ENCODE results near the gene AMZ1.

DNA sequence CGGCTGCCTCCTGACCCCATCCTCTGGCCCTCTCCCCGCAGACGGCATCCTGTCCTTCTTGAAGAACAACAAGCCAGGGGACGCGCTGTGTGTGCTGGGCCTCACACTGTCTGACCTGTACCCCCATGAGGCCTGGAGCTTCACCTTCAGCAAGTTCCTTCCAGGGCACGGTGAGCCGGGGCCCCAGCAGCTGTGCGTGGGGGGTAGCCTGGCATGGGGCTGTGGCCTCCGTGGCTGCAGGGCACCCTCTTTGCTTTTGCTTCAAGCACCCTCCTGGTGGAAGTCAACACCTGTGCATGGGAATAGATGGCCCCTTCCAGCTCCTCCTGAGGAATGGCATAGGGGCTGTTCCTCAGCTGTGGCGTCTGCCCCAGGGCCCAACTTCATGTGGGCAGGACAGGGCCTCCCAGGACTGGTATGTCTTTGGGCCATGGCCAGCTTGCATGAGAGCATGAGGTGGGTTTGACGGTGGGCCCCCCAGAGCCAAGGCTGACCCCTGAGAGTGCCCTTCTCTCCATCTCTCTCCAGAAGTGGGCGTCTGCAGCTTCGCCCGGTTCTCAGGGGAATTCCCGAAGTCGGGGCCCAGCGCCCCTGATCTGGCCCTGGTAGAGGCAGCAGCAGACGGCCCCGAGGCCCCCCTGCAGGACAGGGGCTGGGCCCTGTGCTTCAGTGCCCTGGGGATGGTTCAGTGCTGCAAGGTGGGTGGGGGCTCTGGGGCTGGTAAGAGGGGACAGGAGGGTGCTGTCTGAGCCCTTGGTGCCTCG lies 20.7 kb downstream of the AMZ1 start:
- TF ChIP-seq POLR2A (IDR thresholded peaks at IDR 0.05) = no peak
- TF ChIP-seq, protein P1, sequence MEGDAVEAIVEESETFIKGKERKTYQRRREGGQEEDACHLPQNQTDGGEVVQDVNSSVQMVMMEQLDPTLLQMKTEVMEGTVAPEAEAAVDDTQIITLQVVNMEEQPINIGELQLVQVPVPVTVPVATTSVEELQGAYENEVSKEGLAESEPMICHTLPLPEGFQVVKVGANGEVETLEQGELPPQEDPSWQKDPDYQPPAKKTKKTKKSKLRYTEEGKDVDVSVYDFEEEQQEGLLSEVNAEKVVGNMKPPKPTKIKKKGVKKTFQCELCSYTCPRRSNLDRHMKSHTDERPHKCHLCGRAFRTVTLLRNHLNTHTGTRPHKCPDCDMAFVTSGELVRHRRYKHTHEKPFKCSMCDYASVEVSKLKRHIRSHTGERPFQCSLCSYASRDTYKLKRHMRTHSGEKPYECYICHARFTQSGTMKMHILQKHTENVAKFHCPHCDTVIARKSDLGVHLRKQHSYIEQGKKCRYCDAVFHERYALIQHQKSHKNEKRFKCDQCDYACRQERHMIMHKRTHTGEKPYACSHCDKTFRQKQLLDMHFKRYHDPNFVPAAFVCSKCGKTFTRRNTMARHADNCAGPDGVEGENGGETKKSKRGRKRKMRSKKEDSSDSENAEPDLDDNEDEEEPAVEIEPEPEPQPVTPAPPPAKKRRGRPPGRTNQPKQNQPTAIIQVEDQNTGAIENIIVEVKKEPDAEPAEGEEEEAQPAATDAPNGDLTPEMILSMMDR (IDR thresholded peaks at IDR 0.05) = no peak
